HG02763 (cell line): ENCODE data around the gene TMEM234.
"Not testable (repeated sequence)": the region's sequence is repeated elsewhere in the genome, so short reads cannot be mapped to it uniquely, and the experiment has no call there.

Experiments used
- ATAC-seq: cut with Tn5 transposase; IDR thresholded peaks from one replicate; pipeline ENCODE4 v1.9.1; 2021; ENCODE audit warnings: mild to moderate bottlenecking, moderate library complexity; ENCODE audit not compliant: unreplicated experiment

The TMEM234 gene

GRCh38 chr1:32221980-32222755 is at the start of gene TMEM234, which contains the start of gene EIF3I:
Gene TMEM234 (minus strand): TSS chr1:32222353. CDS start chr1:32222322, 31 bp downstream.
Gene EIF3I (plus strand): TSS chr1:32222407. CDS start chr1:32222442, 35 bp downstream.
- ATAC-seq, result peak; percentile 82

GRCh38 chr1:32269744-32270143 is 47.6 kb upstream of the TMEM234 start:
- no peak for ATAC-seq

- no peak for ATAC-seq
Observed at GRCh38 chr1:32266921-32267591, 44.9 kb upstream of the TMEM234 start.

- no peak for ATAC-seq
Observed at GRCh38 chr1:32265846-32266245, 43.7 kb upstream of the TMEM234 start.

GRCh38 chr1:32263744-32264143 is 41.6 kb upstream of the TMEM234 start:
- no peak for ATAC-seq

GRCh38 chr1:32263236-32263593 is 41.1 kb upstream of the TMEM234 start:
- not testable (repeated sequence) for ATAC-seq

GRCh38 chr1:32257227-32257508 is 35.0 kb upstream of the TMEM234 start:
- no peak for ATAC-seq

DNA sequence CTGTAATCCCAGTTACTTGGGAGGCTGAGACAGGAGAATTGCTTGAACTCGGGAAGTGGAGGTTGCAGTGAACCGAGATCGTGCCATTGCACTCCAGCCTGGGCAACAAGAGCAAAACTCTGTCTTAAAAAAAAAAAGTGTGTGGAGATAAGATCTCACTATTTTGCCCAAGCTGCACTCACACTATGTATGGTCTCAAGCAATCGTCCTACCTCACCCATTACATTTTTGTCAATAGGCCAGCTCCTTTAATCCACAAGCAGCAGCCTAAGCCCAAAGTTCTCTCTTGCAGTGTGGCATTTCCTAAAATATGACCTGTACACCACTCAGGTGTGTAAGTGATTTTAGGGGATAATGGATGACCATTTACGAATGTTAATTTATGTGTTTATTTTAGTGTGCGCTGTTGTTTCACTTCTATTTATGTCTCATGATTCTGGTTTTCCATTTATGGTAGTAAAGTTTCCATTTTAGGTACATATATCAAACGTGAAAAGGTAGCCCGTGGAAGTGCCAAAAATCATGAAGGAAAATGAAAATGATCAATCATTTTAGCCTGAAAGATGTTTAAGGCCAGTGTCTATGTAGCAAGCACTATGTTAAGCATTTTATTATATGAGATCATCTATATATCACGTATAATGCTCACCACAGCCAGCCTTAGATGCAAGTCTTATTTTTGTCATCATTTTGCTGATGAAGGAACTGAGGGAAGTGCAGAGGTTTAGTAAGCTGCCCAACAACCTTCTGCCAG is 34.5 kb upstream of the TMEM234 start:
- ATAC-seq, result no peak

- no peak for ATAC-seq
Observed at GRCh38 chr1:32255072-32256071, 33.2 kb upstream of the TMEM234 start.

DNA sequence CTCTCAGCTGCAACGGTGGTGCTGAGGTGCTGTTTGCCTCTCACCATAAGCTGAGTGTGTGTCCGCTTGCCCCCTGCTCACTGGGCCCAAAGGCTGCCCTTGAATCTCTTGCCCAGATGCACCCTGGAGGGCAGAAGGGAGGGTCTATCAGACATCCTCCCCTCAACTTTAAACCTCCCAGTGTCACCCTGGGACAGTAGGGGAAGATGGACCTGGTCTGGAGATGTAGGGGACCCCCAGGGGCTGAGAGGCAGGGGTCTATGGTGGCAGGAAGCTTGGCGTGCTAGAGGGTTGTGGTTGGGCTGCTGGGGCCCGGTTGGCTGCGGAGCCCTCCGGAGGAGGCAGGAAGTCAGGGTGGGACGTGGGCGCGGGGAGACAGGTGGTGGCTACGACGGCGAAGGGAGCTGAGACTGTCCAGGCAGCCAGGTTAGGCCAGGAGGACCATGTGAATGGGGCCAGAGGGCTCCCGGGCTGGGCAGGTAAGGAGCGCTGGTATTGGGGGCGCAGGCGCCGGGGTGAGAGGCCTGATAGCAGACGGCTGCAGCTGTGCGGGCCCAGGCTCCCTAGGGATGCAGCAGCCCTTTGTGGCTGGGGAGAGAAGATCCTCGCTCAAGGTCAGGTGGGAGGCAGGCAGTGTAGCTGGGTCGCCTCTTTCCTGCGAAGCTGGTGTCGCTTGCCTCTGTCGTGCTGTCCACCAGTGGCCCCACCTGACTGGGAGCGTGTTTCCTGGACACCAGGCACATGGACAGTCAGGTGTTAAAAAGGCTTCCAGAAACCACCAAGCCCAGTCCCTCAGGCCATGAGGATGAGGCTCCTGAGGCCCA is 29.0 kb upstream of the TMEM234 start, which contains the start of gene LCK:
LCK (plus strand) TSS at position 373 of the 824 bp plus-strand sequence. CDS start 23,065 bp downstream, outside the sequence.
- ATAC-seq, result no peak

DNA sequence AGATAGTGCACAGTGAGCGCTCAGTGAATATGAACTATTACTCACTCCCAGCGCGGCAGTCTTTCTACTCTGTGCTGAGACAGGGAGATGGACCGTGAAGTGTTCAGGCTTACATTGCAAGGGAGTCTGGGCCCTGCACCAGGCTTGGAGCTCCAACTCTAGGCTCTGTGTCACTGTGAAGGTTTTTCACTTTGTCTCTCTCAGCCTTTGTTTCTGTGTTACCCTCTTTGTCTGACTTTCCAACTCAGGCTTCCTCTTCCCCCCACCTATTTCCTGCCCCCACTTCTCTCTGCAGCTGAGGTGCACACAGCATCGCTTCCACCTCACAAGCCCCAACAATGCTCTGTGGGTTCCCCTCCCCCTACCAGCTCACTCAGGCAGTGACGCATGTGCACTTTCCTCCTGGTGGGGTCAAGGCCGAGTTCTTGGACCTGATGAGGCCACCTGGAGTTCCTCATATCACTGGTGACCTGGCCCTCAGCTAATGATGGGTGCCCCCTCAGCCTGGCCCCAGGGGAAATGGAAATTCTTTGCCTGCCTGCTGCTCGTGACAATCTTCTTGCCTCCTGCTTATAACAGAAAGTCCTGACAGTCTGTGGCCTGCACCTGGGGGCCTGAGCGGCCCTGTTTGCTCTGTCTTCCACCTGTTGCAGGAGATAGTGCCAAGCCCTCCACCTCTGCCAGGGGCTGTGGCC is 27.8 kb upstream of the TMEM234 start:
- peak; percentile 62 for ATAC-seq

GRCh38 chr1:32247983-32248889 is 26.1 kb upstream of the TMEM234 start:
- ATAC-seq, result no peak

DNA sequence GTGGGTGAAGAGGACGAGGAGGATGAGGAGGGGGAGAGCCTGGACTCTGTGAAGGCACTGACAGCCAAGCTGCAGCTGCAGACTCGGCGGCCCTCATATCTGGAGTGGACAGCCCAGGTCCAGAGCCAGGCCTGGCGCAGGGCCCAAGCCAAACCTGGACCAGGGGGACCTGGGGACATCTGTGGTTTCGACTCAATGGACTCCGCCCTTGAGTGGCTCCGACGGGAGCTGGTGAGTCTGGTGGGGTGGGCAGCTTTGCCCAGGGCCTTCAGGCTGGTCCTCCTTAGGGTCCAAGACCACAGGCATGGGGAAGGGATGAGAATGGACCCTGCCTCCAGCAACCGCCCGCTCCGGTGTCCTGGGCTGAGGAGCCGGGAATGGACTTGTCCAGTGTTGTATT is 25.3 kb upstream of the TMEM234 start:
- ATAC-seq, result no peak

DNA sequence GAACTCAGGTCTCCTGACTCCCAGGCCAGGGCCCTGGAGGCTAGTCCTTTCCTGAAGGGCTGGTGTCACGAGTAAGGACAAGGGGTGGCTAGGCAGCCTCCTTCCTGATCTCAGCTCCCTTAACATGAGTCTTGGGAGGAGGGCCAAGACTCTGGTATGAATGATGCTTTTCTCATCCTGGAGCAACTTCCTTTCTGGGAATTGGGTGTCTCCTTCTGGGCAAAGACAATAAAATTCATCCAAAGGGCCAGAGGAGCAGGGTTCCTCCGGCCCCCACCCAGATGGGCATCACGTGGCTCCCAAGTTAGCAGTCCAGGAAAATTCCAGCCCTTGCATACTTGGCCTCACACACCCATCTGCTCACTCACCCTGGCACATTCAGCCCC is 24.7 kb upstream of the TMEM234 start, which contains the start of gene FAM167B:
FAM167B (plus strand) TSS at position 335 of the 386 bp plus-strand sequence. CDS start 200 bp downstream, outside the sequence.
- no peak for ATAC-seq

DNA sequence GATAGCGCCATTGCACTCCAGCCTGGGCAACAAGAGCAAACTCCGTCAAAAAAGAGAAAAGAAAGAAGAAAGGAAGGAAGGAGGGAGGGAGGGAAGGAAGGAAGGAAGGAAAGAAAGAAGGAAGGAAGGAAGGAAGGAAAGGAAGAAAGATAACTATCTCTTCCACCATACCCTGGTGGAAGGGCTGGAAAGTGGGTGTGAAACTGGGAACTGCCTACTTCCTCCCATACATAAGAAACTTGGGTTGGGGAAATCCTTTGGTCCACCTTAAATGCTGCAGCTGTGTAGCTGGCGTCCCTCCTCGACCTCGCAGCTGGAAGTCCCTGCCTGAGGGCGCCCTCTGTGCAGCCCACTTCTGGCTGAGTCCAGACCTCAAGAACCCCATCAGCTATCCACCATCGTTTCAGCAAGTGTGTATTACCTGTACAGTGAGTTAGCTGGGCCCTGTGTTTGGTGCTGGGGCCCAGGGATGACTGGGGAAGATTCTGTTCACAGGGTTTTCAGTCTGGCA is 20.2 kb upstream of the TMEM234 start:
- ATAC-seq, result no peak

DNA sequence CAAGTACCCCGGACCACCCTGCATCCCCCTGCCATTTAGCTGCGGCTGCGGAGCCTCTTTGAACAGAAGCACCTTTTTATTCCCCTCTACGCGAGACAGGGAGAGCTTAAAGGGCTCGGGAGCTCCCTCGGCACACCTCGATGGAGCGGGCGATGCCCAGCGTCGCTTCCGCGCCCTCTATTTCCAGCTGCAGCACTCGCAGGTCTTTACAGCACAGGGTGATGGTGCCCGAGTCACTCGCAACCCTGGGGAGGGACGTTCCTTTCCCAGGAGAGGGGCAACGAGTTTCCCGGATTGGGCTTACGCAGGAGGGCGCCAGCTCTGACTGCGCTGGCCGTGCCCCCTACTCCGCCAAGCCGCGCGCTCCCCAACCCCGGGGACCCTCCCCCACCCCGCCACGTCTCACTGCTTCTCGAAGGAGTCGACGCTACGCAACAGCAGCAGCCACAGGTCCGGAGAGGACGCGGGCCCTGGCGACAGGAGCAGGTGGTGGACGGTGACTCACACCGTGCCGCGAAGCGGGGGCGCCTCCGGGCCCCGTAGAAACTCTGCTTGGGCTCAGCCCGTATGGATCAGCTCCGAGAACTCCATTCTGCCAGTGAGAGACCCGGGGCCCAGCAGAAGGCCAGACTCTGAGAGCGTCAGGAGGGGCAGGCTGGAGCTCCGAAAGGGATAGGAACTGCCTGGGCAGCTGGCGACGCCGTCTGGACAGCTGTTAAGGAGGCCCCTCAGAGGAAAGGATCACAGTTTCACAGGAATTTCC is 19.0 kb upstream of the TMEM234 start:
- ATAC-seq, result no peak
